HepG2 (cell line): ENCODE measurements around the gene SAE1. TPM values are rescaled to one million over a fixed set of nuclear protein-coding genes. Genes with fewer than 3 reads are reported as not detected.

ENCODE experiments used
- HDAC2 ChIP-seq: sonication (generic); formaldehyde crosslinking; IDR thresholded peaks from 2 replicates; pipeline ENCODE4 v1.4.0; 2020; ENCODE audit warnings: missing genetic modification reagents
- HNF4A ChIP-seq: sonication (generic); formaldehyde crosslinking; IDR thresholded peaks from 2 replicates; pipeline ENCODE4 v1.4.0; 2020; ENCODE audit warnings: missing genetic modification reagents
- JUNB ChIP-seq: sonication (generic); formaldehyde crosslinking; IDR thresholded peaks from 2 replicates; pipeline ENCODE4 v1.8.0; 2022; ENCODE audit warnings: missing genetic modification reagents, mild to moderate bottlenecking, borderline replicate concordance
- RXRB ChIP-seq: IDR thresholded peaks from 2 replicates; pipeline ENCODE4 v1.6.1; 2016; ENCODE audit warnings: borderline replicate concordance, missing genetic modification reagents, missing compliant biosample characterization
- SP140L ChIP-seq: sonication (generic); formaldehyde crosslinking; IDR thresholded peaks from 2 replicates; pipeline ENCODE4 v1.4.0; 2020; ENCODE audit warnings: missing genetic modification reagents, borderline replicate concordance
- ZBTB7A ChIP-seq: sonication (generic); formaldehyde crosslinking; IDR thresholded peaks from 2 replicates; pipeline ENCODE4 v1.8.0; 2022; ENCODE audit warnings: mild to moderate bottlenecking, missing genetic modification reagents
- ZNF12 ChIP-seq: sonication (generic); formaldehyde crosslinking; IDR thresholded peaks from 2 replicates; pipeline ENCODE4 v1.5.0; 2020; ENCODE audit warnings: missing genetic modification reagents
- ZNF260 ChIP-seq: sonication (generic); formaldehyde crosslinking; IDR thresholded peaks from 2 replicates; pipeline ENCODE4 v1.4.0; 2020; ENCODE audit warnings: missing genetic modification reagents, low read depth, mild to moderate bottlenecking, borderline replicate concordance
- ZNF264 ChIP-seq: sonication (generic); formaldehyde crosslinking; IDR thresholded peaks from 2 replicates; pipeline ENCODE4 v1.4.0; 2020; ENCODE audit warnings: missing genetic modification reagents
- ZNF280D ChIP-seq: sonication (generic); formaldehyde crosslinking; IDR thresholded peaks from 2 replicates; pipeline ENCODE4 v1.5.1; 2020; ENCODE audit warnings: mild to moderate bottlenecking, missing genetic modification reagents
- ZNF33B ChIP-seq: sonication (generic); formaldehyde crosslinking; IDR thresholded peaks from 2 replicates; pipeline ENCODE4 v1.5.1; 2020; ENCODE audit warnings: mild to moderate bottlenecking, missing genetic modification reagents
- ZNF34 ChIP-seq: sonication (generic); formaldehyde crosslinking; IDR thresholded peaks from 2 replicates; pipeline ENCODE4 v1.4.0; 2020; ENCODE audit warnings: mild to moderate bottlenecking, missing genetic modification reagents, borderline replicate concordance
- ZNF7 ChIP-seq: IDR thresholded peaks from 2 replicates; pipeline ENCODE4 v1.6.1; 2016; ENCODE audit warnings: missing biosample characterization, missing genetic modification reagents
- ZNF792 ChIP-seq: IDR thresholded peaks from 2 replicates; pipeline ENCODE4 v1.6.1; 2016
- polyA plus RNA-seq, 8 experiments: library from polyadenylated mRNA; depleted of rRNA in 3 of 8; stranded (reverse) in 7 of 8; unstranded in 1 of 8; fragments of >200 nt; fragmentation: Illumina TruSeq in 4 of 8; extraction: Trizol in 4 of 8; gene quantifications; 2 replicates each; pipeline versions ENCODE4 v1.2.1 to v1.2.3, GENCODE V29; 2011 to 2016; ENCODE audit warnings: low read depth in 4 of 8, missing spikeins in 1 of 8, mixed read lengths in 1 of 8; ENCODE audit not compliant: insufficient read depth in 1 of 8
- total RNA-seq, 5 experiments: library from RNA; depleted of rRNA; stranded (reverse); fragments of >200 nt; fragmentation: Illumina TruSeq; extraction: Trizol; gene quantifications; 2 replicates each; pipeline ENCODE4 v1.2.3, GENCODE V29; 2016; ENCODE audit warnings: low read depth in 1 of 5
- TF ChIP-seq, protein P1 (sequence below): sonication (generic); formaldehyde crosslinking; conservative IDR thresholded peaks from 2 replicates; pipeline ENCODE4 v1.4.0; 2020; ENCODE audit warnings: mild to moderate bottlenecking, missing genetic modification reagents, moderate library complexity
- TF ChIP-seq, protein P2 (sequence below): sonication (generic); formaldehyde crosslinking; IDR thresholded peaks from 2 replicates; pipeline ENCODE4 v1.9.0; 2022; ENCODE audit warnings: low read depth, missing genetic modification reagents
- TF ChIP-seq, protein P3 (sequence below): sonication (generic); formaldehyde crosslinking; IDR thresholded peaks from 2 replicates; pipeline ENCODE4 v1.8.1; 2023; ENCODE audit warnings: mild to moderate bottlenecking, moderate library complexity, missing genetic modification reagents

The SAE1 gene
- total and polyA plus RNA-seq, 2 of the 13 experiments (the other 11 are each of a cell fraction or from before 2014, with no cell fraction given), result 87.6 to 197 TPM

GRCh38 chr19:47094557-47095475, 35.8 kb upstream of the SAE1 start (continued):
- TF ChIP-seq, protein P1, sequence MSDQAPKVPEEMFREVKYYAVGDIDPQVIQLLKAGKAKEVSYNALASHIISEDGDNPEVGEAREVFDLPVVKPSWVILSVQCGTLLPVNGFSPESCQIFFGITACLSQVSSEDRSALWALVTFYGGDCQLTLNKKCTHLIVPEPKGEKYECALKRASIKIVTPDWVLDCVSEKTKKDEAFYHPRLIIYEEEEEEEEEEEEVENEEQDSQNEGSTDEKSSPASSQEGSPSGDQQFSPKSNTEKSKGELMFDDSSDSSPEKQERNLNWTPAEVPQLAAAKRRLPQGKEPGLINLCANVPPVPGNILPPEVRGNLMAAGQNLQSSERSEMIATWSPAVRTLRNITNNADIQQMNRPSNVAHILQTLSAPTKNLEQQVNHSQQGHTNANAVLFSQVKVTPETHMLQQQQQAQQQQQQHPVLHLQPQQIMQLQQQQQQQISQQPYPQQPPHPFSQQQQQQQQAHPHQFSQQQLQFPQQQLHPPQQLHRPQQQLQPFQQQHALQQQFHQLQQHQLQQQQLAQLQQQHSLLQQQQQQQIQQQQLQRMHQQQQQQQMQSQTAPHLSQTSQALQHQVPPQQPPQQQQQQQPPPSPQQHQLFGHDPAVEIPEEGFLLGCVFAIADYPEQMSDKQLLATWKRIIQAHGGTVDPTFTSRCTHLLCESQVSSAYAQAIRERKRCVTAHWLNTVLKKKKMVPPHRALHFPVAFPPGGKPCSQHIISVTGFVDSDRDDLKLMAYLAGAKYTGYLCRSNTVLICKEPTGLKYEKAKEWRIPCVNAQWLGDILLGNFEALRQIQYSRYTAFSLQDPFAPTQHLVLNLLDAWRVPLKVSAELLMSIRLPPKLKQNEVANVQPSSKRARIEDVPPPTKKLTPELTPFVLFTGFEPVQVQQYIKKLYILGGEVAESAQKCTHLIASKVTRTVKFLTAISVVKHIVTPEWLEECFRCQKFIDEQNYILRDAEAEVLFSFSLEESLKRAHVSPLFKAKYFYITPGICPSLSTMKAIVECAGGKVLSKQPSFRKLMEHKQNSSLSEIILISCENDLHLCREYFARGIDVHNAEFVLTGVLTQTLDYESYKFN, result peak; percentile 45
- no peak for TF ChIP-seq ZNF7 (CRISPR knock-in tag)
- no peak for TF ChIP-seq ZNF34
- TF ChIP-seq, protein P2, sequence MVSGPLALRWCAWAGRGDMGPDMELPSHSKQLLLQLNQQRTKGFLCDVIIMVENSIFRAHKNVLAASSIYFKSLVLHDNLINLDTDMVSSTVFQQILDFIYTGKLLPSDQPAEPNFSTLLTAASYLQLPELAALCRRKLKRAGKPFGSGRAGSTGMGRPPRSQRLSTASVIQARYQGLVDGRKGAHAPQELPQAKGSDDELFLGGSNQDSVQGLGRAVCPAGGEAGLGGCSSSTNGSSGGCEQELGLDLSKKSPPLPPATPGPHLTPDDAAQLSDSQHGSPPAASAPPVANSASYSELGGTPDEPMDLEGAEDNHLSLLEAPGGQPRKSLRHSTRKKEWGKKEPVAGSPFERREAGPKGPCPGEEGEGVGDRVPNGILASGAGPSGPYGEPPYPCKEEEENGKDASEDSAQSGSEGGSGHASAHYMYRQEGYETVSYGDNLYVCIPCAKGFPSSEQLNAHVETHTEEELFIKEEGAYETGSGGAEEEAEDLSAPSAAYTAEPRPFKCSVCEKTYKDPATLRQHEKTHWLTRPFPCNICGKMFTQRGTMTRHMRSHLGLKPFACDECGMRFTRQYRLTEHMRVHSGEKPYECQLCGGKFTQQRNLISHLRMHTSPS (CRISPR knock-in tag), result no peak
- TF ChIP-seq ZNF33B (CRISPR knock-in tag), result no peak
- peak; percentile 46; the same call in 1 of the 2 replicates for TF ChIP-seq HDAC2 (CRISPR knock-in tag)
- TF ChIP-seq SP140L, result no peak
- TF ChIP-seq JUNB, result no peak
- 0 out of 2 replicates have a peak, but pooled peaks have one; percentile 62 for TF ChIP-seq ZNF280D (CRISPR knock-in tag)
- TF ChIP-seq HNF4A (CRISPR knock-in tag), result peak; percentile 84
- TF ChIP-seq ZBTB7A (CRISPR knock-in tag), result peak; percentile 60; the same call in 1 of the 2 replicates
- no peak for TF ChIP-seq ZNF260 (CRISPR knock-in tag)
- TF ChIP-seq ZNF12 (CRISPR knock-in tag), result 0 out of 2 replicates have a peak, but pooled peaks have one; percentile 25
- 0 out of 2 replicates have a peak, but pooled peaks have one; percentile 19 for TF ChIP-seq ZNF264
- peak; percentile 47; the same call in 1 of the 2 replicates for TF ChIP-seq RXRB (CRISPR knock-in tag)
- TF ChIP-seq ZNF792, result no peak
- TF ChIP-seq, protein P3, sequence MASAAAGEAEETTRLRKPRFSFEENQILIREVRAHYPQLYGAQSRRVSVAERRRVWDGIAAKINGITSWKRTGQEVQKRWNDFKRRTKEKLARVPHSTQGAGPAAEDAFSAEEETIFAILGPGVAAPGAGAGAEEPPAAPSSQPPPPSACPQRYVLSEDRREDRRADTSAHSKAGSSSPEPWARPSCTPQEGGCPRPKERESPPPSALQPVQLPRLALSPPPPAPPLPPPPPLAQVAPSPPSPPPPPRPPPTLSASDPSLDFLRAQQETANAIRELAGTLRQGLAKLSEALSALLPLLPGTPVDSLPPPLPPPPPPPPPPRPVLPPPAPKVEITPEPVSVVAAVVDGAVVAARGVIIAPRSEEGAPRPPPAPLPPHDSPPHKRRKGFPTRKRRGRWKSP, result no peak
